ENCODE results near the gene SRMS. TPM values are rescaled to one million over a fixed set of nuclear protein-coding genes. Genes with fewer than 3 reads are reported as not detected.

SRMS gene
- polyA plus RNA-seq, 1 donor from 2014 or later, result not detected

- no peak for TF ChIP-seq REST (IDR thresholded peaks at IDR 0.05; ENCODE audit: borderline replicate concordance)
- no peak for TF ChIP-seq RAD21 (conservative IDR thresholded peaks at IDR 0.05)
- TF ChIP-seq POLR2AphosphoS5 (IDR thresholded peaks at IDR 0.05), result no peak
- TF ChIP-seq EP300 (conservative IDR thresholded peaks at IDR 0.05; ENCODE audit: poor library complexity, severe bottlenecking), result no peak
- no peak for TF ChIP-seq MXI1 (conservative IDR thresholded peaks at IDR 0.05; ENCODE audit: poor library complexity, severe bottlenecking)
- no peak for TF ChIP-seq EZH2 (IDR thresholded peaks at IDR 0.05; ENCODE audit: borderline replicate concordance, insufficient read depth, low read length, poor library complexity, severe bottlenecking)
- TF ChIP-seq TAF1 (IDR thresholded peaks at IDR 0.05; ENCODE audit: low read depth), result no peak
- TF ChIP-seq CTCF (IDR thresholded peaks at IDR 0.05; ENCODE audit: poor library complexity, severe bottlenecking), result no peak
- TF ChIP-seq SMC3 (conservative IDR thresholded peaks at IDR 0.05; ENCODE audit: poor library complexity), result no peak
- Histone ChIP-seq H3K36me3 (ENCODE audit: insufficient read depth, low read length) (no peaks in the 10 kb centered on the region), H3K27me3 (ENCODE audit: insufficient read depth, low read depth, low read length) (no peaks in the 10 kb centered on the region), H3F3A (ENCODE audit: insufficient read depth, low read length, poor library complexity, severe bottlenecking) (no peaks in the 10 kb centered on the region), H3K4me2 (ENCODE audit: low read length) (no peak overlapping the region), H3K9me3 (ENCODE audit: low read length) (no peaks in the 10 kb centered on the region), H3K4me3 (ENCODE audit: low read length) (no peak overlapping the region), H3K9ac (ENCODE audit: low read length) (no peak overlapping the region), H3K79me2 (replicated peaks; ENCODE audit: insufficient read depth, low read length) (no peaks in the 10 kb centered on the region), H3K9me2 (ENCODE audit: insufficient read depth, low read length) (no peaks in the 10 kb centered on the region), H3K27ac (ENCODE audit: low read length) (no peak overlapping the region), H2AFZ (ENCODE audit: low read depth, low read length) (no peak overlapping the region), H4K20me1 (ENCODE audit: insufficient read depth) (no peaks in the 10 kb centered on the region)
Observed at GRCh38 chr20:63549679-63550282, 2.2 kb upstream of the SRMS start.

GRCh38 chr20:63549019-63549418, 1.5 kb upstream of the SRMS start:
- no peak overlapping the region for H3K4me2 ChIP-seq (ENCODE audit: low read length)
- no peak overlapping the region for H2AFZ ChIP-seq (ENCODE audit: low read depth, low read length)
- H3K9ac ChIP-seq (ENCODE audit: low read length), result no peak overlapping the region
- TF ChIP-seq TAF1 (IDR thresholded peaks at IDR 0.05; ENCODE audit: low read depth) (no peak), MXI1 (conservative IDR thresholded peaks at IDR 0.05; ENCODE audit: poor library complexity, severe bottlenecking) (no peak), RAD21 (conservative IDR thresholded peaks at IDR 0.05) (no peak)
- no peak overlapping the region for H3K27ac ChIP-seq (ENCODE audit: low read length)
- H3K79me2 ChIP-seq (replicated peaks; ENCODE audit: insufficient read depth, low read length), result no peaks in the 10 kb centered on the region
- H3F3A ChIP-seq (ENCODE audit: insufficient read depth, low read length, poor library complexity, severe bottlenecking), result no peaks in the 10 kb centered on the region
- H3K9me2 ChIP-seq (ENCODE audit: insufficient read depth, low read length), result no peaks in the 10 kb centered on the region
- H4K20me1 ChIP-seq (ENCODE audit: insufficient read depth), result no peaks in the 10 kb centered on the region
- H3K4me3 ChIP-seq (ENCODE audit: low read length), result no peak overlapping the region
- no peaks in the 10 kb centered on the region for H3K36me3 ChIP-seq (ENCODE audit: insufficient read depth, low read length)
- H3K9me3 ChIP-seq (ENCODE audit: low read length), result no peaks in the 10 kb centered on the region
- H3K27me3 ChIP-seq (ENCODE audit: insufficient read depth, low read depth, low read length), result no peaks in the 10 kb centered on the region

All from neural cell (in vitro differentiated cells).